Measurements from ENCODE around the gene AUTS2. TPM values are rescaled to one million over a fixed set of nuclear protein-coding genes. Genes with fewer than 3 reads are reported as not detected.

AUTS2 gene
- total and polyA plus RNA-seq, 2 of the 8 experiments (the other 6 are each of a cell fraction or from before 2014, with no cell fraction given), result 25.9 to 101 TPM

DNA sequence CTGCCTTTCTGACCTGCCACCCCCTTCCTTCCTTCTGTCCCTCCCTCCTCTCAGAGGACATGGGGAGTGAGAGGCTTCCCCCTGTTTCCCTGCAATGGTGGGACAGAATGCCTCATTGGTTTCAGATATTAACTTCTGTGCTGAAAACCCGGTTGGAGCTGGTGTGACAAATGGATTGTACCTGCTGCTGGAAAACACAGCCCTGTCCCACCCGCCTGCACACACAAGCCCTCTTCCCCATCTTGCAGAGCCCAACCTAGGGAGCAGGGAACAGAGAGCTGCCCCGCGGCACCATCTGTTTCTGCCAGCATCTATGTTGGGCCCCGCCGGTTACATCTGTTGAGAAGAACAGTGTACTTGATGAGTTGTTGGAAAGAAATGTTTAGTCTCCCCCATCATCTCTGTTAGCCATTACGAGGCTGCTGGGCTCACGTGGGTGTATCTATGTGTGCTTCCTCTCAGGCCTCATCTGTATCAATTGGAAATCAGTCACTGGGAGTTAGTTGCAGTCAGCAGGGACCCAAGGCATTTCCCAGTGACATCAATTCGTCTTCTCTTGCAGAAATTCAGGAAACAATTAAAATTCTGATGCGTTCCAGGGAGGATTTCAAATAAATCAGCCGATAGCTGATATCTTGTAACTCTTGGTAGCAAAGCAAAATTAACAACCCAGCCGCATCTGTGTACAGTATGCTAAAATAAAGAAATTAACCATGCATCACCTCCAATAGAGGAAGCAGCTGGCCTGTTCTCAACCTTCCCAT, 808.1 kb downstream of the AUTS2 start:
- no peak overlapping the region for H3K18ac ChIP-seq (ENCODE audit: extremely low read depth, low read length)
- no peak overlapping the region for H3K4me2 ChIP-seq (ENCODE audit: insufficient read depth in 1 of 2, low read depth in 2 of 2, low read length in 2 of 2)
- no peak overlapping the region for H4K91ac ChIP-seq (replicated peaks; ENCODE audit: insufficient read length, low read length)
- H3K9me3 ChIP-seq (ENCODE audit: insufficient read depth in 2 of 2, low read depth in 1 of 2, low read length in 1 of 2), result no peaks in the 10 kb centered on the region
- no peak overlapping the region for H3K14ac ChIP-seq (ENCODE audit: insufficient read length)
- DNase-seq (ENCODE audit: low read depth in 1 of 2, low spot score in 2 of 2), result no peak
- no peak overlapping the region for H4K5ac ChIP-seq (ENCODE audit: insufficient read length, low read depth, low read length)
- H3K36me3 ChIP-seq (ENCODE audit: control insufficient read depth in 2 of 4, insufficient read depth in 4 of 4, low read length in 3 of 4), result no peaks in the 10 kb centered on the region
- no peak for FAIRE-seq
- no peak overlapping the region for H2BK12ac ChIP-seq (ENCODE audit: low read depth, low read length)
- H4K20me1 ChIP-seq (replicated peaks in 1 of 2; ENCODE audit: control insufficient read depth in 1 of 2, insufficient read depth in 2 of 2, low read length in 2 of 2), result no peaks in the 10 kb centered on the region
- no peak overlapping the region for H2BK5ac ChIP-seq (ENCODE audit: low read depth, low read length)
- 92% methylated on average over 12 of the region's 12 CpGs; no CpG with 5 or more reads in 1 of the 2 experiments for WGBS, 2 experiments (ENCODE audit: extremely low coverage in 1 of 2, insufficient coverage in 1 of 2, insufficient read length in 1 of 2, insufficient replicate concordance in 2 of 2, low coverage in 1 of 2, low lambda C conversion rate in 2 of 2, missing lambda C conversion rate in 1 of 2)
- ChIA-PET CTCF (ENCODE audit: partially characterized antibody) (interaction anchor here (0.6 to 1.6 kb wide), 4 partner anchors 9 to 688 kb away, joined by 3 to 4 read pairs (median 3); no protein-coding TSS in a partner anchor), POLR2A (ENCODE audit: partially characterized antibody) (no interaction called here)
- H3K4ac ChIP-seq (replicated peaks; ENCODE audit: insufficient read length, low read depth, low read length), result no peak overlapping the region
- no peak overlapping the region for H2AFZ ChIP-seq (ENCODE audit: low read length)
- H2BK15ac ChIP-seq (ENCODE audit: low read length), result no peak overlapping the region
- H2BK20ac ChIP-seq (ENCODE audit: low read length), result no peak overlapping the region
- H3K56ac ChIP-seq (replicated peaks; ENCODE audit: insufficient read length, low read depth, low read length), result no peak overlapping the region
- H4K8ac ChIP-seq (ENCODE audit: extremely low read depth, insufficient read depth, low read length), result peak overlapping the region; percentile 39; the same call in 1 of the 2 replicates
- H2BK120ac ChIP-seq (replicated peaks; ENCODE audit: low read depth, low read length), result no peak overlapping the region
- no peaks in the 10 kb centered on the region for H3K27me3 ChIP-seq (replicated peaks in 1 of 4; ENCODE audit: control insufficient read depth in 3 of 4, extremely low read depth in 1 of 4, insufficient read depth in 3 of 4, low read length in 3 of 4)
- H2AK5ac ChIP-seq (ENCODE audit: low read depth, low read length), result no peak overlapping the region
- no peak for TF ChIP-seq NANOG (IDR thresholded peaks at IDR 0.05; ENCODE audit: insufficient read depth, low read depth, low read length, poor library complexity, severe bottlenecking)
- TF ChIP-seq BRCA1 (IDR thresholded peaks at IDR 0.05; ENCODE audit: low read depth, low read length), result no peak
- no peak for TF ChIP-seq RFX5 (IDR thresholded peaks at IDR 0.05; ENCODE audit: borderline replicate concordance, low read depth, low read length)
- TF ChIP-seq EP300 (IDR thresholded peaks at IDR 0.05; ENCODE audit: borderline replicate concordance in 1 of 2, low read depth in 2 of 2, low read length in 2 of 2), result no peak
- no peaks in the 10 kb centered on the region for H3K79me2 ChIP-seq (ENCODE audit: control insufficient read depth in 1 of 2, insufficient read depth in 2 of 2, low read length in 2 of 2)
- no peak overlapping the region for H3K27ac ChIP-seq (ENCODE audit: low read depth, low read length)
- H3K23me2 ChIP-seq (ENCODE audit: low read depth, low read length), result no peaks in the 10 kb centered on the region
- H3K4me1 ChIP-seq (replicated peaks in 1 of 4; ENCODE audit: control insufficient read depth in 3 of 4, insufficient read depth in 4 of 4, low read length in 3 of 4), result no peaks in the 10 kb centered on the region
- H3K79me1 ChIP-seq (ENCODE audit: low read depth, low read length), result no peaks in the 10 kb centered on the region
- H3K9ac ChIP-seq (replicated peaks in 1 of 4; ENCODE audit: extremely low read depth in 1 of 4, low read depth in 3 of 4, low read length in 3 of 4), result no peak overlapping the region
- no peak overlapping the region for H3K4me3 ChIP-seq (ENCODE audit: extremely low read depth in 1 of 4, insufficient read depth in 2 of 4, low read depth in 3 of 4, low read length in 4 of 4)
- no peak overlapping the region for H3K23ac ChIP-seq (ENCODE audit: insufficient read length)
